DMS53 treated with DMSO at 0.1 percent for 48 hours (cell line): Measurements from ENCODE around the gene SLAMF8.

Source experiments
- DNase-seq: peaks from one replicate; lab custom pipeline; 2025; ENCODE audit not compliant: unreplicated experiment; lab: John Stamatoyannopoulos, UW

Gene SLAMF8

GRCh38 chr1:159826441-159827101 is at the start of gene SLAMF8:
TSS of gene SLAMF8 (plus strand) at chr1:159826873. CDS start at chr1:159826899, 26 bp downstream.
- no peak for DNase-seq

- DNase-seq, result no peak
Measured at GRCh38 chr1:159778266-159778665, 48.4 kb upstream of the SLAMF8 start.

- no peak for DNase-seq
Measured at GRCh38 chr1:159779403-159779851, 47.2 kb upstream of the SLAMF8 start.

GRCh38 chr1:159780583-159781582 is 45.8 kb upstream of the SLAMF8 start, which contains the start of gene DUSP23:
TSS of gene DUSP23 (plus strand) at chr1:159780962. CDS start at chr1:159781101, 139 bp downstream.
- peak; percentile 97 for DNase-seq

- DNase-seq, result no peak
Measured at GRCh38 chr1:159781992-159782391, 44.7 kb upstream of the SLAMF8 start.

- DNase-seq, result no peak
Measured at GRCh38 chr1:159783724-159784123, 42.9 kb upstream of the SLAMF8 start.

GRCh38 chr1:159786465-159786864 is 40.2 kb upstream of the SLAMF8 start:
- DNase-seq, result no peak

- no peak for DNase-seq
Measured at GRCh38 chr1:159786966-159787365, 39.7 kb upstream of the SLAMF8 start.

GRCh38 chr1:159790237-159790917 is 36.3 kb upstream of the SLAMF8 start:
- peak; percentile 32 for DNase-seq

- no peak for DNase-seq
Measured at GRCh38 chr1:159791031-159791430, 35.6 kb upstream of the SLAMF8 start.

GRCh38 chr1:159791461-159791860 is 35.2 kb upstream of the SLAMF8 start:
- no peak for DNase-seq

GRCh38 chr1:159795534-159795933 is 31.1 kb upstream of the SLAMF8 start:
- no peak for DNase-seq

- DNase-seq, result peak; percentile 91
Measured at GRCh38 chr1:159798893-159799292, 27.8 kb upstream of the SLAMF8 start.

GRCh38 chr1:159799446-159799985 is 27.2 kb upstream of the SLAMF8 start:
- DNase-seq, result no peak

GRCh38 chr1:159800177-159800930 is 26.3 kb upstream of the SLAMF8 start:
- DNase-seq, result no peak

- DNase-seq, result no peak
Measured at GRCh38 chr1:159802111-159802510, 24.6 kb upstream of the SLAMF8 start, which contains the start of gene FCRL6. TSS of gene FCRL6 (plus strand) at chr1:159802360. CDS start at chr1:159802425, 65 bp downstream.

GRCh38 chr1:159803956-159804689 is 22.6 kb upstream of the SLAMF8 start:
- no peak for DNase-seq

GRCh38 chr1:159804924-159805323 is 21.7 kb upstream of the SLAMF8 start:
- no peak for DNase-seq

- no peak for DNase-seq
Measured at GRCh38 chr1:159815926-159816325, 10.7 kb upstream of the SLAMF8 start.
